K562 (cell line): ENCODE measurements around the gene VEGFB. TPM values are rescaled to one million over a fixed set of nuclear protein-coding genes. Genes with fewer than 3 reads are reported as not detected.

Source experiments
- CREB1 ChIP-seq, 2 experiments: sonication (generic) in 1 of 2; formaldehyde crosslinking in 1 of 2; IDR thresholded peaks; 2 replicates each; pipeline versions ENCODE4 v1.6.1 to v1.8.0; 2012 to 2022; ENCODE audit warnings: inconsistent platforms in 1 of 2, mild to moderate bottlenecking in 1 of 2, missing genetic modification reagents in 1 of 2, moderate library complexity in 1 of 2
- CXXC5 ChIP-seq: fragments of 250-450 bp; sonication (Bioruptor Pico); IDR thresholded peaks from 2 replicates; pipeline ENCODE4 v1.8.0; 2022; ENCODE audit warnings: inconsistent platforms, mild to moderate bottlenecking, moderate library complexity
- EGR1 ChIP-seq: fragments of 450-650 bp; conservative IDR thresholded peaks from 2 replicates; pipeline ENCODE4 v1.6.1; 2017; ENCODE audit warnings: mild to moderate bottlenecking
- ERF ChIP-seq: fragments of 450-650 bp; formaldehyde crosslinking; IDR thresholded peaks from 2 replicates; pipeline ENCODE4 v1.4.0; 2020; ENCODE audit warnings: mild to moderate bottlenecking, mixed read lengths
- ESRRA ChIP-seq: fragments of 450-650 bp; IDR thresholded peaks from 2 replicates; pipeline ENCODE4 v1.6.1; 2014; ENCODE audit warnings: low read depth, mild to moderate bottlenecking, moderate library complexity, borderline replicate concordance
- ETV5 ChIP-seq: sonication (generic); formaldehyde crosslinking; IDR thresholded peaks from 2 replicates; pipeline ENCODE4 v1.4.0; 2020; ENCODE audit warnings: low read depth, mild to moderate bottlenecking, missing genetic modification reagents
- KDM5B ChIP-seq: fragments of 200-600 bp; sonication (generic); IDR thresholded peaks from 2 replicates; pipeline ENCODE4 v1.6.1; 2012; ENCODE audit warnings: low read depth, mild to moderate bottlenecking, moderate library complexity, low read length, control low read depth, inconsistent platforms; ENCODE audit not compliant: insufficient replicate concordance
- MLLT1 ChIP-seq, 2 experiments: fragments of 450-650 bp; IDR thresholded peaks; 2 replicates each; pipeline ENCODE4 v1.6.1; 2016
- POLR2A ChIP-seq: fragments of 450-650 bp; conservative IDR thresholded peaks from 2 replicates; pipeline ENCODE4 v1.6.1; 2016
- U2AF1 ChIP-seq: fragments of 200-400 bp; formaldehyde crosslinking; optimal IDR thresholded peaks from 2 replicates; pipeline ENCODE3; 2017; ENCODE audit warnings: mild to moderate bottlenecking, low read depth, low read length, moderate library complexity
- UBTF ChIP-seq, 2 experiments: IDR thresholded peaks; 2 replicates each; pipeline ENCODE4 v1.6.1; 2012; ENCODE audit warnings: improper control_type of control experiment in 2 of 2, low read depth in 2 of 2, low read length in 2 of 2, borderline replicate concordance in 1 of 2
- VEZF1 ChIP-seq: fragments of 200-800 bp; sonication (Bioruptor generic); IDR thresholded peaks from 2 replicates; pipeline ENCODE4 v1.6.1; 2017; ENCODE audit warnings: missing genetic modification characterization, missing compliant biosample characterization
- ZBTB2 ChIP-seq: fragments of 450-650 bp; IDR thresholded peaks from 2 replicates; pipeline ENCODE4 v1.6.1; 2016; ENCODE audit warnings: antibody characterized with exemption
- ZFX ChIP-seq: sonication (generic); formaldehyde crosslinking; IDR thresholded peaks from 2 replicates; pipeline ENCODE4 v1.8.0; 2022; ENCODE audit warnings: mild to moderate bottlenecking, missing genetic modification reagents, moderate library complexity
- polyA plus RNA-seq, 8 experiments: library from polyadenylated mRNA; depleted of rRNA in 4 of 8; stranded (reverse) in 5 of 8; unstranded in 3 of 8; fragments of >200 nt; fragmentation: Nextera tagmentation in 2 of 8; fragmentation: Illumina TruSeq in 1 of 8; extraction: Ambion mirVana in 2 of 8; extraction: Trizol in 1 of 8; gene quantifications; 2 replicates each; pipeline versions ENCODE4 v1.2.1 to v1.2.3, GENCODE V29; 2011 to 2014; ENCODE audit warnings: inconsistent platforms in 1 of 8, missing spikeins in 1 of 8
- total RNA-seq, 7 experiments: library from RNA; depleted of rRNA in 6 of 7; stranded (reverse); fragments of >200 nt in 6 of 7; fragmentation: Illumina TruSeq in 2 of 7; extraction: Trizol in 2 of 7; gene quantifications; 2 replicates each; pipeline versions ENCODE4 v1.2.1 to v1.2.3, GENCODE V29; 2011 to 2021; ENCODE audit warnings: low replicate concordance in 1 of 7

The VEGFB gene
- total and polyA plus RNA-seq, 9 of the 15 experiments (the other 6 are each of a cell fraction or from before 2014, with no cell fraction given) = 11.0 to 83.4 (median 25.7) TPM

- peak; percentile 40; the same call in 1 of the 2 replicates for TF ChIP-seq ZFX
- TF ChIP-seq MLLT1 (IDR thresholded peaks at IDR 0.05) = no peak
- 0 out of 4 replicates have a peak, but pooled peaks of 1 of the 2 experiments have one; percentile 29 for TF ChIP-seq UBTF (IDR thresholded peaks at IDR 0.05; ENCODE audit: borderline replicate concordance in 1 of 2, low read depth in 2 of 2, low read length in 2 of 2)
- no peak for TF ChIP-seq U2AF1
- TF ChIP-seq ETV5 = peak; percentile 46; the same call in 1 of the 2 replicates
- peak; percentile 76 for TF ChIP-seq KDM5B
- 0 out of 2 replicates have a peak, but pooled peaks have one; percentile 40 for TF ChIP-seq ZBTB2
- peak; percentile 62 for TF ChIP-seq POLR2A
- no peak for TF ChIP-seq ESRRA
- 0 out of 2 replicates have a peak, but pooled peaks have one; percentile 19 for TF ChIP-seq ERF (CRISPR knock-in tag)
- peak; percentile 42 for TF ChIP-seq EGR1
- peak; percentile 77 for TF ChIP-seq VEZF1
- peak; percentile 46; the same call in 1 of the 2 replicates for TF ChIP-seq CXXC5
- TF ChIP-seq CREB1 (IDR thresholded peaks at IDR 0.05) = no peak
- peak; percentile 45; the same call in 1 of the 2 replicates for TF ChIP-seq CREB1 (CRISPR knock-in tag; IDR thresholded peaks at IDR 0.05)
Observed at GRCh38 chr11:64251016-64251752, 16.8 kb downstream of the VEGFB start, which contains the start of gene PLCB3 (continued).
